Endothelial cell (in vitro differentiated cells): ENCODE results near the gene ITPKB. TPM values are rescaled to one million over a fixed set of nuclear protein-coding genes. Genes with fewer than 3 reads are reported as not detected.

ENCODE experiments used
- DNase-seq: peaks from one replicate; pipeline ENCODE4 v3.0.0; 2021; ENCODE audit warnings: low spot score
- H3K27ac Mint-ChIP-seq: one replicate; pipeline ENCODE4 v1.8.0; 2021; ENCODE audit warnings: mixed read lengths, inconsistent platforms; ENCODE audit not compliant: unreplicated experiment
- H3K27me3 Mint-ChIP-seq: one replicate; pipeline ENCODE4 v1.8.0; 2021; ENCODE audit warnings: mild to moderate bottlenecking, moderate library complexity, mixed read lengths, inconsistent platforms; ENCODE audit not compliant: unreplicated experiment
- H3K36me3 Mint-ChIP-seq: one replicate; pipeline ENCODE4 v1.8.0; 2021; ENCODE audit warnings: mild to moderate bottlenecking, low read depth, mixed read lengths, inconsistent platforms; ENCODE audit not compliant: unreplicated experiment
- H3K4me1 Mint-ChIP-seq: one replicate; pipeline ENCODE4 v1.8.0; 2021; ENCODE audit warnings: mild to moderate bottlenecking, mixed read lengths, inconsistent platforms; ENCODE audit not compliant: unreplicated experiment
- H3K4me3 Mint-ChIP-seq: one replicate; pipeline ENCODE4 v1.8.0; 2021; ENCODE audit warnings: mild to moderate bottlenecking, mixed read lengths, inconsistent platforms; ENCODE audit not compliant: unreplicated experiment
- H3K9me3 Mint-ChIP-seq: one replicate; pipeline ENCODE4 v1.8.0; 2021; ENCODE audit warnings: mixed read lengths, inconsistent platforms; ENCODE audit not compliant: unreplicated experiment
- total RNA-seq: library from RNA; stranded (reverse); fragmentation: NEBNext Ultra II Directional; extraction: Animal tissue kit (Norgen Biotek cat#: 25700); gene quantifications from one replicate; pipeline ENCODE4 v1.2.1, GENCODE V29; 2021; ENCODE audit not compliant: unreplicated experiment
- TF ChIP-seq, protein P1 (sequence below): fragments of 200-600 bp; sonication (generic); IDR thresholded peaks from one replicate; pipeline ENCODE4 v1.5.0; 2021; ENCODE audit warnings: antibody characterized with exemption; ENCODE audit not compliant: unreplicated experiment

The ITPKB gene
- total RNA-seq, 1 donor from 2014 or later, result 144 TPM

DNA sequence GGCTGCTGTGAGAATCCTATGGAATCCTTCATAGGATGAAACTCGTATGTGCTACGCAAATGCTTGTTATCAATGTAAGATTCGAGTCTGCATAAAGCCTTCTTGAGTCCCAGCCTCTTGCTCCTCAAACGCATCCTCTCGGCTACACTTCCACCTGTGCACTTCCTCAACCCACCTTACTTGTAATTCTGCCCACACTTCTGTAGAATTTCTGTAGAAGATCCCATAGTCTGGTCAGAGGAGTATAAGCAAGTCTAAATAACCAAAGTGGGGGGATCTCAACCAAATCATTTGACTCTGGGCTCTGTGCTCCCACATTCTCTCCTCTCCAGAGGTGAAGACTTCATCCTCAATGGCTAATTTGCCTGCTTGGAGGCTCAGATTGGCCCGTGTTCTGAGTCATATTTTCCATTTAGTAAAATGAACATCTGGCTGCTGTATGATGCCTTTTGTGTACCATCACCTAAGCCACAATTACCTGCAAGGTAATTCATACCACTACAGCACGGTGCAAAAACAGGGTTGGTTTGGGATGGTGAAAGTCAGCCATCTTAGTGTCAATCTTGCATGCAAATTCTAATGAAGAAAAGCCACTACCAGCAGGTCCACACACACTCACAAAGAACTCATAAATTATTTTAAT lies 63.2 kb downstream of the ITPKB start:
- Mint-ChIP-seq H3K4me3 (no peak overlapping the region), H3K27me3 (peaks cover 6% of the 10 kb centered on the region), H3K27ac (peak overlapping the region; percentile 92), H3K9me3 (no peaks in the 10 kb centered on the region), H3K4me1 (peaks cover 87% of the 10 kb centered on the region), H3K36me3 (peaks cover 10% of the 10 kb centered on the region)
- TF ChIP-seq, protein P1, sequence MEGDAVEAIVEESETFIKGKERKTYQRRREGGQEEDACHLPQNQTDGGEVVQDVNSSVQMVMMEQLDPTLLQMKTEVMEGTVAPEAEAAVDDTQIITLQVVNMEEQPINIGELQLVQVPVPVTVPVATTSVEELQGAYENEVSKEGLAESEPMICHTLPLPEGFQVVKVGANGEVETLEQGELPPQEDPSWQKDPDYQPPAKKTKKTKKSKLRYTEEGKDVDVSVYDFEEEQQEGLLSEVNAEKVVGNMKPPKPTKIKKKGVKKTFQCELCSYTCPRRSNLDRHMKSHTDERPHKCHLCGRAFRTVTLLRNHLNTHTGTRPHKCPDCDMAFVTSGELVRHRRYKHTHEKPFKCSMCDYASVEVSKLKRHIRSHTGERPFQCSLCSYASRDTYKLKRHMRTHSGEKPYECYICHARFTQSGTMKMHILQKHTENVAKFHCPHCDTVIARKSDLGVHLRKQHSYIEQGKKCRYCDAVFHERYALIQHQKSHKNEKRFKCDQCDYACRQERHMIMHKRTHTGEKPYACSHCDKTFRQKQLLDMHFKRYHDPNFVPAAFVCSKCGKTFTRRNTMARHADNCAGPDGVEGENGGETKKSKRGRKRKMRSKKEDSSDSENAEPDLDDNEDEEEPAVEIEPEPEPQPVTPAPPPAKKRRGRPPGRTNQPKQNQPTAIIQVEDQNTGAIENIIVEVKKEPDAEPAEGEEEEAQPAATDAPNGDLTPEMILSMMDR, result no peak
- no peak for DNase-seq

DNA sequence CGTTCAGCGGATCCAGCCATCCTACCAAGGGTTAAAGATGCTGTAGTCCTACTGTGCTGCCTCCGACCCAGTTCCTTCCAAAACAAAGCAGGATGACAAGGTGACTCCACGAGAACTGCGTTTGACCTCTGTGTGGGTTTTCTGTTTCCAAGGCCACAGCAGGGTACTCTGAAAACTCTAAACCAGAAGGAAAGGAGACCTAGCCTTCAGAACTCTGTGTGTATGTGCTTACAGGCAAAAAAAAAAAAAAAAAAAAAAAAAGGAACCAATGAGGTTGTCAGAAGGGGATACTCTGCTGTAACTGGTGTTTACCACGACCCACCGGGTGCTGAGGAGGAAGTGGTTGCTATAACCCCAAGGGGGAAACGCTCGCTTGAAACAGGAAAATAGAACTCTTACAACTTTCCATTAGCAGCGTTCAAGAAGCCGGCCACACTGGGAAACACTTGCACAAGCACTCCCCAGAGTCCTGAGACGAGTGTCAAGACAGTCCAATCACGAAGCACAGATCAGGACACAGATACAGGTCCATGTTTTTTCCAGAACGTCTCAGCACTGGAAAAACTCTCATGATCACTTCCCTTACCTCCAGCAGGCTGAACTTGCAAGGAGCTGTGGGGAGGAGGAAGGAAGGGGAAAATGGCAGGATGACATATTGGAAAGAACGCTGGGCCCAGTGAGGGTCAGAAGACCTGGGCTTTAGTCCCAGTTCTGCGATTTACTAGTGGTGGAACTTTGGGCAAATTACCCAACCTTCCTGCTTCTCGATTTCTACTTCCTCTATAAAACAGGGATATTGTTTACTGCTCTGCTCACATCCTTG lies 64.0 kb downstream of the ITPKB start:
- Mint-ChIP-seq H3K36me3 (peaks cover 10% of the 10 kb centered on the region), H3K4me1 (peaks cover 87% of the 10 kb centered on the region), H3K27me3 (peaks cover 6% of the 10 kb centered on the region), H3K9me3 (no peaks in the 10 kb centered on the region), H3K4me3 (peak overlapping the region; percentile 8), H3K27ac (peak overlapping the region; percentile 92)
- no peak for DNase-seq
- TF ChIP-seq, protein P1, result no peak

DNA sequence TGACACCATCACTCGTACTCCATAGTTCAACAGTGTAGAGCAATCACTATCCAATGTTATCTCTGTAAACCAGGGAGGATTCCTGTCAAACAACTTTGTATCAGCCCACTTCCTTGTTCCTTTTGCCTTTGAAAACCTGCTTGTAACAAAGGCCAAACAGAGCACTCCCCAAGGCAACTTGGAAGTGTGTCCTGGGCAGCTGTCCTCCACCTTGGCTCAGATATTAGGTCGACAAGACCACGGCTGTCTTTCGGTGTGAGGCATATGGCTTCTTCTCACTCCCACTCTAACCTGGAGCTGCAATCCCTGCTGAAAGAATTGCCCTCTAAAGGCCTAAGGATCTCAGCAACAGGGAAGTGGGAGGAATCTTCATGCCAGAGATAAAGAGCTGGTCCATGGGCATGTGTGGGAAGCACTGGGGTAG lies 66.7 kb downstream of the ITPKB start:
- TF ChIP-seq, protein P1, result no peak

DNA sequence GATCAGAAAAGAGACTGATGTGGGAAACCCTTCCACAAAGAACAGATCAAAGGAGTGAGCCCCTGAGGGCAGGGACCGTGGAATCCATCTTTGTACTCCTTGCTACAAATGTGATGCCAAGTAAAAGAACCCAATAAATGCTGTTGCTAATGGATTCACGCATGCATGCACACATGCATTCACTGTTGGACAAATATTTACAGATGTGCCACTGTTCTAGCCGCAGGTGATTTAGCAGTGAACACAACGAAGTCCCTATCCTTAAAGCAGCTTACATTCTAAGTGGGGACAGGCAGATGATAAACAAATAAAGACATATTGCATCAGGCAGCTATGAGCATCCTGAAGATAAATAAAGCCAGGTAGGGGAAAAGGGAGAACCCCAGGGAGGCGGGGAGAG lies 67.8 kb downstream of the ITPKB start:
- no peaks in the 10 kb centered on the region for H3K9me3 Mint-ChIP-seq
- TF ChIP-seq, protein P1, result no peak
- peaks cover 12% of the 10 kb centered on the region for H3K36me3 Mint-ChIP-seq
- H3K4me3 Mint-ChIP-seq, result no peak overlapping the region
- peaks cover 19% of the 10 kb centered on the region for H3K27me3 Mint-ChIP-seq
- H3K4me1 Mint-ChIP-seq, result peaks cover 81% of the 10 kb centered on the region
- no peak for DNase-seq
- H3K27ac Mint-ChIP-seq, result no peak overlapping the region

More for the DNA sequence above, 66.7 kb downstream of the ITPKB start:
- no peak for DNase-seq
- Mint-ChIP-seq H3K27me3 (peaks cover 10% of the 10 kb centered on the region), H3K9me3 (no peaks in the 10 kb centered on the region), H3K4me1 (peaks cover 80% of the 10 kb centered on the region), H3K27ac (peak overlapping the region; percentile 88), H3K36me3 (peaks cover 4% of the 10 kb centered on the region), H3K4me3 (no peak overlapping the region)

DNA sequence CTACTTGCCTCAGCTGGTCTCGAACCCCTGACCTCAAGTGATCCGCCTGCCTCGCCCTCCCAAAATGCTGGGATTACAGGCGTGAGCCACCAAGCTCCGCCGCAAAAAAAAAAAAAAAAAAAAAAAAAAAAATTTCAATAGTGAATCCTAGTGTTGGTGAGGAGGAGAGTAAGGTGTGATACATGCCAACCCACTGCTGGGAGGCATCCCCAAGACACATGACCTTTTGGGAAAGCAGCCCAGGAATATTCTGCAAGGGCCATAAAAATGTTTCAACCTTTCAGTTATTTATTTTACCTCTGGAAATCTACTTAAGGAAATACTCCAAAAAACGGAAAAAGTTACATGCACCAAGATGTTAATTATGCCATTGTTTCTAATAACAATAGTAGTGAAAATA lies 69.0 kb downstream of the ITPKB start:
- Mint-ChIP-seq H3K4me1 (peaks cover 82% of the 10 kb centered on the region), H3K9me3 (no peaks in the 10 kb centered on the region), H3K27me3 (peaks cover 17% of the 10 kb centered on the region), H3K4me3 (no peak overlapping the region), H3K36me3 (peaks cover 12% of the 10 kb centered on the region), H3K27ac (no peak overlapping the region)
- no peak for DNase-seq
- TF ChIP-seq, protein P1, result no peak
